ENCODE results near the gene HS2ST1. TPM values are rescaled to one million over a fixed set of nuclear protein-coding genes. Genes with fewer than 3 reads are reported as not detected.
"Not testable (repeated sequence)": the region's sequence is repeated elsewhere in the genome, so short reads cannot be mapped to it uniquely, and the experiment has no call there.

The HS2ST1 gene
- total and polyA plus RNA-seq, 4 donors: 5.4 to 11.8 (median 8.2) TPM

- no peak overlapping the region for H3K9ac ChIP-seq (ENCODE audit: low read depth in 1 of 2, low read length in 2 of 2)
- H3K9me3 ChIP-seq (ENCODE audit: control insufficient read depth in 4 of 4, low read length in 3 of 4): no peaks in the 10 kb centered on the region
- H3K27me3 ChIP-seq (ENCODE audit: control insufficient read depth in 4 of 4, insufficient read depth in 4 of 4, low read length in 3 of 4): no peaks in the 10 kb centered on the region
- H3K36me3 ChIP-seq (ENCODE audit: control insufficient read depth in 4 of 4, insufficient read depth in 3 of 4, low read depth in 1 of 4, low read length in 3 of 4): peaks cover 0 to 2% (median 0%) of the 10 kb centered on the region in 4 donors
- DNase-seq (ENCODE audit: low spot score): no peak
- H3K27ac ChIP-seq (ENCODE audit: low read depth in 1 of 2, low read length in 2 of 2): no peak overlapping the region
- WGBS: over 99% methylated on average over 5 of the region's 5 CpGs
- no peaks in the 10 kb centered on the region for H3K4me1 ChIP-seq (ENCODE audit: control insufficient read depth in 4 of 4, insufficient read depth in 4 of 4, low read length in 3 of 4)
- H3K4me3 ChIP-seq (ENCODE audit: low read depth in 1 of 3, low read length in 3 of 3): no peak overlapping the region
- TF ChIP-seq GABPA (IDR thresholded peaks at IDR 0.05 in 1 of 2, conservative IDR thresholded peaks at IDR 0.05 in 1 of 2): no peak
- no peak for TF ChIP-seq ATF3 (IDR thresholded peaks at IDR 0.05)
- TF ChIP-seq YY1 (IDR thresholded peaks at IDR 0.05): no peak
- no peak for TF ChIP-seq ZBTB33 (IDR thresholded peaks at IDR 0.05)
- no peak for TF ChIP-seq EGR1 (IDR thresholded peaks at IDR 0.05; ENCODE audit: low read depth in 2 of 2)
- TF ChIP-seq REST (IDR thresholded peaks at IDR 0.05): no peak
- TF ChIP-seq MAX (IDR thresholded peaks at IDR 0.05): no peak
- no peak for TF ChIP-seq HNF4G (IDR thresholded peaks at IDR 0.05)
- no peak for TF ChIP-seq FOXA1 (IDR thresholded peaks at IDR 0.05)
- TF ChIP-seq RXRA (IDR thresholded peaks at IDR 0.05): no peak
- TF ChIP-seq RAD21 (IDR thresholded peaks at IDR 0.05): no peak
- TF ChIP-seq JUND (IDR thresholded peaks at IDR 0.05): no peak
- TF ChIP-seq HNF4A (conservative IDR thresholded peaks at IDR 0.05): no peak
- no peak for TF ChIP-seq CTCF (IDR thresholded peaks at IDR 0.05; ENCODE audit: low read depth, low read length, missing input control)
Measured at GRCh38 chr1:86888327-86888726, 26.1 kb upstream of the HS2ST1 start.

- H3K36me3 ChIP-seq (ENCODE audit: control insufficient read depth in 4 of 4, insufficient read depth in 3 of 4, low read depth in 1 of 4, low read length in 3 of 4): peaks cover 0 to 15% (median under 1%) of the 10 kb centered on the region in 4 donors
- not testable (repeated sequence) for H3K4me1 ChIP-seq (ENCODE audit: control insufficient read depth in 4 of 4, insufficient read depth in 4 of 4, low read length in 3 of 4); H3K9ac ChIP-seq (ENCODE audit: low read depth in 1 of 2, low read length in 2 of 2); H3K27me3 ChIP-seq (ENCODE audit: control insufficient read depth in 4 of 4, insufficient read depth in 4 of 4, low read length in 3 of 4); DNase-seq (ENCODE audit: low spot score); H3K4me3 ChIP-seq (ENCODE audit: low read depth in 1 of 3, low read length in 3 of 3); H3K27ac ChIP-seq (ENCODE audit: low read depth in 1 of 2, low read length in 2 of 2); H3K9me3 ChIP-seq (ENCODE audit: control insufficient read depth in 4 of 4, low read length in 3 of 4)
- WGBS: over 99% methylated on average over 24 of the region's 33 CpGs
Measured at GRCh38 chr1:86899401-86899800, 15.0 kb upstream of the HS2ST1 start.

Measured in liver (tissue), 9 donors.